Measurements from ENCODE around the gene PPM1L.

GRCh38 chr3:160810362-160811236, 54.6 kb downstream of the PPM1L start:
- TF ChIP-seq CTCF (conservative IDR thresholded peaks at IDR 0.05; ENCODE audit: low read depth, low read length) (no peak), EZH2 (IDR thresholded peaks at IDR 0.05; ENCODE audit: borderline replicate concordance, low read depth, low read length, poor library complexity, severe bottlenecking) (no peak)
